IPS-20b (cell line): Measurements from ENCODE around the gene TMEM151A.

Experiments used
- H3K27ac ChIP-seq: one replicate; pipeline ENCODE4 v1.5.1; 2013; ENCODE audit warnings: low read length
- H3K27me3 ChIP-seq: 2 replicates; pipeline ENCODE4 v1.6.1; 2013; ENCODE audit warnings: mild to moderate bottlenecking, low read length, inconsistent platforms; ENCODE audit not compliant: insufficient read depth
- H3K36me3 ChIP-seq: 2 replicates; pipeline ENCODE4 v1.6.1; 2013; ENCODE audit warnings: low read depth, mild to moderate bottlenecking, inconsistent platforms, low read length, moderate library complexity; ENCODE audit not compliant: insufficient read depth
- H3K4me1 ChIP-seq: 2 replicates; pipeline ENCODE4 v1.6.1; 2013; ENCODE audit warnings: mild to moderate bottlenecking, control low read depth, inconsistent platforms, low read length, moderate library complexity; ENCODE audit not compliant: insufficient read depth
- H3K4me3 ChIP-seq: 2 replicates; pipeline ENCODE4 v1.5.1; 2013; ENCODE audit warnings: mild to moderate bottlenecking, low read length, inconsistent platforms
- H3K9ac ChIP-seq: 2 replicates; pipeline ENCODE4 v1.6.1; 2013; ENCODE audit warnings: low read depth, mild to moderate bottlenecking, inconsistent platforms, low read length, moderate library complexity
- H3K9me3 ChIP-seq: 2 replicates; pipeline ENCODE4 v1.6.1; 2013; ENCODE audit warnings: mild to moderate bottlenecking, low read depth, low read length, inconsistent platforms; ENCODE audit not compliant: insufficient read depth

Gene TMEM151A

DNA sequence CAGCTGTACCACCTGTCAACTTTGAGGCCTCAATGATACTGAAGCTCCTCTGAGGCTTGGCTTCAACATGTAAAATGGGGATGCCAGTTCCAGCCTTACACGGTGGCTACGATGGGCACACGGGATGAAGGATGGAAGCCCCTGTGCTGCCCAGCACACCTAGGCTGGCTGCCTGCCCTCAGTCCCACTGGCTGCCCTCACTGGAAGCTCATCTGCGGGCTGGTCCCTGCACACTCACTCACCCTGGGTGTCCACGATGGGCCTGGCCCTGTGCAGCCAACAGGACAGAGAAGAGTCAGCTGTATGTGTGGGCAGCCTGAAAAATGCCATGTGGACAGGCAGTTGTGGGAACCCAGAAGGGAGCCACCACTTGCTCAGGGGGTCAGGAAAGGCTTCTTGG, 5.0 kb upstream of the TMEM151A start:
- Histone ChIP-seq H3K4me1 (peaks cover 8% of the 10 kb centered on the region; the same call in 1 of the 2 replicates), H3K36me3 (peaks cover 4% of the 10 kb centered on the region; the same call in 1 of the 2 replicates), H3K4me3 (no peak overlapping the region), H3K27ac (no peak overlapping the region), H3K9me3 (no peaks in the 10 kb centered on the region), H3K27me3 (peaks cover 23% of the 10 kb centered on the region), H3K9ac (no peak overlapping the region)

DNA sequence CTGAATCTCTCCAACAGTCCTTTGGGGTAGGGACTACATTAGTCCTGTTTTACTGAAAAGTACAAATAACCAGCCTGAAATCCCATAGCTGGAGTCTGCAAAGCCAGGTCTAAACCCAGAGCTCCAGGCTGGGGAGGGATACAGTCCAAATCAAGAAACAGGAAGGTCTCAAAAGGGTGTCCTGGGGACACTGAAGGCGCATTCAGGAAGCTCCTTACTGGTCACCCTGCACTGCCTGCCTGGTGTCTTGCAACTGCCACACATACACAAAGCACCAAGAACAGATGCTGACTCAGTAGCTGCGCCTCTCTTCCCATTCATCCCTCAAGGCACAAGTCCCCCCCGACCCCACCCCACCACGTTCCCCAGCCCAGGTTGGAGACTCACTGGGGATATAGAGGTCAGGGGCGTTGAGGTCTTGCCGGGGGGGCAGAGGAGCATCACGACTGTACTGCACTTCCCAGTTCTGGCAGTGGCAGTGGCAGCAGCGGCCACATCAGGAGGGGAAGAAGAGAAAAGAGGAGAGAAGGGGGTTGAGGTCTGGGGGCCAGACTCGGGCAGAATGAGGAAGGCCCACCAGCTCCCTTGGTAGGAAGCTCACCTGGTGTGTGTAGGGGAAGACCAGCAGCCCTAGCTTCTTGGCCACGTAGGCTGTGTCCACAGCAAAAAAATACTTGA, 4.3 kb upstream of the TMEM151A start:
- no peak overlapping the region for H3K4me3 ChIP-seq

DNA sequence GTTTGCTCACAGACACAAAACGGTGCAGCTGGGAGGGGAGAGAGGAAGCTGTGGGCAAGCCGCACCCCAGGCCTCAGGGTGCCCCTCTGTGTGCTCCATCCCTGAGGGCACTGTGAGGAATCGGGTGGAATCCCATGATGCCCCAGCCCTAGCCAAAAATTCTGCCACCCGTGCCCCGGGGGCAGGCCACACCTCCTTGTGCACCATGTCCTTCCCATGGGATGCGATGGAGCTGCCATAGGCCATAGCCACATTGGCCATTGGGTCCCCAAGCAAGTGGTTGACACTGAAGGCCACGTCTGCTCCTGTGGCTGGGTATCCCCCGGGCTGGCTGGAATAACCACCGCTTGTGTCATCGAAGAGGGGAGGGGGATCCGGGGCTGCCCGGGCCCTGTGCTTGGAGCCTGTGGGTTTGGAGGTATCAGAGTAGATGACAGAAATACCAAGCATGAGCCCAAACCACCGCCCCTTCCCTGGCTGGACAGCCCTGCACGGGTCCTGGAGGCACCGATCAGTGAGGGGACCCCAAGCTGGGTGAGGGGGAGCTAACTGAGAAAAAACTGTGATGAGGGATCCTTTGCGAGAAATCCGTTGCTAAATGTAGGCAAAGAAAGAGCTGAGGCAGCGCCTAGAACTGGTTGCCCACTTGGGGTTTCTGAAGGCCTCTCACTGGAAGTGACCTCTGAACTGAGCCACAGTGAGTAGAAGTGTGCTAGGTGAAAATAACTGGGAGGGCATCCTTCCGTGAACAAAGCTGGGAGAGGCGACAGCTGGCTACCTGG, 3.6 kb upstream of the TMEM151A start:
- Histone ChIP-seq H3K9ac (peak overlapping the region; percentile 93), H3K27ac (no peak overlapping the region), H3K4me3 (peak overlapping the region; percentile 96), H3K9me3 (no peaks in the 10 kb centered on the region), H3K27me3 (peaks cover 35% of the 10 kb centered on the region), H3K4me1 (peaks cover 4% of the 10 kb centered on the region; the same call in 1 of the 2 replicates), H3K36me3 (peaks cover 4% of the 10 kb centered on the region; the same call in 1 of the 2 replicates)

More for the DNA sequence above, 4.3 kb upstream of the TMEM151A start:
- Histone ChIP-seq H3K9ac (no peak overlapping the region), H3K27me3 (peaks cover 27% of the 10 kb centered on the region), H3K9me3 (no peaks in the 10 kb centered on the region), H3K36me3 (peaks cover 4% of the 10 kb centered on the region; the same call in 1 of the 2 replicates), H3K4me1 (peaks cover 8% of the 10 kb centered on the region; the same call in 1 of the 2 replicates), H3K27ac (no peak overlapping the region)

DNA sequence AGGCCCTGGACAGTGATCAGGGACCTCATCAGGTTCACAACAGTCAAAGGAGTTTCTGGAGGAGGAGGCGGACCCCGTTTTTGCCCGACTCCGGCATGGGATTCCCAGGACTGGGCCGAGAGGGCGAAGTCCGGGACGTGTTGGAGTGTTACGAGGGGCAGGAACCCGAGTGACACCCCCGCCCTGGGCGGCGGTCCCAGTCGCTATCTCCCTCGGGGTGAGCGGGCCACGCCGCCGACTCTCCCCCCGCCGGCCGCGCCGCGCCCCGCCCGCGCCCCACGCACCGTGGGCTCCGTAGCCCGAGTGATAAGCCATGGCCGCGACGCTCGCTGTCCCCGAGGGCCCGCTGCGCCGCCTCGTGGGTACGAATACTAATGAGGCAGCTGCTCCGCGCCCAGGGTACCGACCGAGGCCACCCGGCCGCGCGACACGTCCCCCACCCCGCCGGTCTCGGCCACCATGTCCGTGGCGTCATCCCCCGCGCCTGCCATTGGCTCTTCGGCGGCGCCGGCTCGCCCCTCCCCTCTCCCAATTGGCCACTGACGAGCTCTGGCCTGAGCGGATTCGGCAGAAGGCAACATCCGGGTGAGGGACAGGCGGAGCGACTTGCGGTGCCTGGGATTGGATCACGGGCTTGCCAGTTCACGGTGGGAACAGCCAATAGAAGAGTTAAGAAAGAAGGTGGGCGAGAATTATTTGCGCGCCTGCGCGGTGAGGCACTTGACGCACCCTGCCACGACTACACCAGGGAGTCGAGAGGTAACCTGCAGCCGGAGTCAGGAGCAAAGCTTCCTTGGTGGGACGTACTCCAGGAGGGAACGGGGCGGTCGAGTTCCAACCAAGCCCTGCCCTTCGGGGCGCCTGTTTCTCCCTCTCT, 2.8 kb upstream of the TMEM151A start, which contains the start of gene YIF1A:
Gene YIF1A (minus strand): TSS at position 473 of the 877 bp plus-strand sequence. CDS start 158 bp downstream, at position 315.
- Histone ChIP-seq H3K9me3 (no peaks in the 10 kb centered on the region), H3K36me3 (peaks cover 4% of the 10 kb centered on the region; the same call in 1 of the 2 replicates), H3K4me3 (peak within 1 kb of the TSS; percentile 96), H3K27ac (peak within 1 kb of the TSS; percentile 36), H3K27me3 (peaks cover 43% of the 10 kb centered on the region), H3K4me1 (peaks cover 4% of the 10 kb centered on the region; the same call in 1 of the 2 replicates), H3K9ac (peak within 1 kb of the TSS; percentile 93)

DNA sequence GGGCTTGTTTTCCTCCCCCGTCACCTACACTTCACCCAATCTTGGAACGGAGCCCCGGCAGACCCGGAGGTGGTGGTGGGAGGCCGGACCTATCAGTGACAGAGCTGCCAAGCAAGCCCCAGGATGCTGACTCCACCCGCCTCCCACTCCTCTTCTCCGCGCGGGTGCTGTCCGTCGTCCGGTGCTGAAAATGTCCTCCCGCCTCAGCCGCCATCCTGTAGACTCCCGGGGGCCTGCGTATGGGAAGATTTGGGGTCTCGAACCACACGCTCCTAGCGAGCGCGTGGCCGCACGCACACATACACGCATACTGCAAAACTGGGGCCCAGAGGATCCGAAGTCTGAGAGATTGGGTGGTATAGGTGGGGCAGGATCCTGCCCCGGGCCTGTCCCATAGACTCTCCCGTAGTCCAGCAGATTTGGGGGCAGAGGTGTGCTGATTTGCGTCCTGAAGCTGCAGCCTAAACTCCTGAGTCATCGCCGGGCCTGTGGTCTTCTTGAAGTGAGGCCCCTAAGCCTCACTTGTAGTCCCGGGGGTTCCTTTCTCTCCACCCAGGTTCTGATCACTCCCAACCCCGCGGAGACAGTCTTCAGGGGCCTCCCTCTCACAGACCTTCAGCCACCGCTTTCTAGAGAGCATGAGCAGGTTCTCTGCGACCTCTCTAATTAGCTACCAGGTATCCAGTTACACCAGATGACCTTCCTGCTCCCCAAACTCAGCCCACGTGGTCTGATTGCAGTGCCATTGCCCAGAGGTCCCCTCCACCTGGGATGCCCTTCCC, 2.0 kb upstream of the TMEM151A start:
- Histone ChIP-seq H3K4me1 (peaks cover 4% of the 10 kb centered on the region; the same call in 1 of the 2 replicates), H3K9ac (peak overlapping the region; percentile 63; the same call in 1 of the 2 replicates), H3K9me3 (no peaks in the 10 kb centered on the region), H3K27me3 (peaks cover 45% of the 10 kb centered on the region), H3K4me3 (peak overlapping the region; percentile 96), H3K27ac (peak overlapping the region; percentile 36), H3K36me3 (no peaks in the 10 kb centered on the region)

DNA sequence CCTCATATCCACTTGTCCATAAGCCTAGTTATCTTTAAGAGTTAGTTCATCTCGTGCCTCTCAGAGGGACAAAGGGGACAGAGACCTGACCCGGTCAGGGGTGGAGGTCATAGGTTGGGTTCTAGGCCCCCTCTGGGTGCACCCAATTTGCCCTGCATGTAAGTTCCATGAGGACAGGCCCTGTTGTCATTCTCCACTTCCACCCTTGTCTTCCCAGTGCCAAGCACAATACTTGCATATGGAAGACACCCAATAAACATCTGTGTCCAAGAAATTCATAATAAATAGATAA, 1.4 kb upstream of the TMEM151A start:
- Histone ChIP-seq H3K27ac (no peak overlapping the region), H3K4me1 (peaks cover 4% of the 10 kb centered on the region; the same call in 1 of the 2 replicates), H3K36me3 (no peaks in the 10 kb centered on the region), H3K9ac (no peak overlapping the region), H3K27me3 (peaks cover 45% of the 10 kb centered on the region), H3K4me3 (no peak overlapping the region), H3K9me3 (no peaks in the 10 kb centered on the region)

DNA sequence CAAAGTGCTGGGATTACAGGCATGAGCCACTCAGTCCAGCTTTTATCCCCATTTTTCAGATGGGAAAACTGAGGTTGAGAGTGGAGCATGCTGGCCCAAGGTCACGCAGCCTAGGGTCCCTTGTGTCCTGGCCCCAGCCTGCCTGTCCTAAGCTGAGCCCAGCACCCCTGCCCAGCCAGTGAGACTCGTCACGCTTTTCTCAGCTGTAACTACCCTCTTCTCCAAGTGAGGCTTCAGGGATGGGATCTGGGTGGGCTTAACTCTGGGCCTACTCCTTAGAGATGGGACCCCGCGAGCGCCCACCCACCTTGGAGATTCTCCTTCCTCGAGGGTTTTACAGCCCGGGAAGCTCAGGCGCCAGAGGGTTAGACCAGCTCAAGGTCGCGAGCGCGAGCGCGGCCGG, 390 bp upstream of the TMEM151A start:
- H3K36me3 ChIP-seq: no peaks in the 10 kb centered on the region

DNA sequence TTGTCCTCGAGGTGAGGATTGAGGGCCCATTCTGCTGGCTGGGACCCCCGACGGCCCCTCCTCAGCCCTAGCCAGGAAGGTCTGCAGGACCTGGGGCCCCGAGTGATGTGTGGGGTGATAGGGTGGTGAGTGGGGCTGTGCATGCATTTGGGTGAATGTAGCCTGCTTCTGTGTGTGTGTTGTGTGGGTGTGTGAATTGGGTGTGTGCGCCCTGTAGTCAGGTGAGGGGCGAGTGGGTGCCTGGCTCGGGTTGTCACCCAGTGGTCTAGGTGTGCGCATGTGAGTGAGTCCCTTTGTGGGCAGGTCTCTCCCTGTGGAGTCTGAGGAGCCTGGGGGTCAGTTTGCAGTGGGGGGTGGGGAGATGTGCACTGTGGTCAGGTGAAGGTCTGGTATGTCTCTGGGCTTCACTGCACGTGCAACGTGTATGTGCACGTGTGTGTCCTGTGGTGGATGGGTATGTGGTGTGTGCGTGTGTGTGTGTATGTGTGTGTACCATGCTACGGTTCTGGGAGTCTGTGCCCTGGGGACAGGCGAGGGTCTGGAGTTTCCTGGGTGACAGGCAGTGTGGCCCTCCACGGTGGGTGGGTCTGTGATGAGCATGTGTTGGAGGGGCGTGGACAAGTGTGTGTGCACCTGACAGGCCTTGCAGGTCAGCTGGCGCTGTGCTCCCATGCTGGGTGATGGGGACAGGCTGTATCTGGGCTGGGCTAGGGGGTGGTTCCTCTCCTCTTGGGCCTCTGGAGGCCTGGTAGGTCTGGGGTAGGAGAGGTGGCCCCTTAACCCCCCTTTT, 1.0 kb downstream of the TMEM151A start:
- peaks cover 50% of the 10 kb centered on the region for H3K27me3 ChIP-seq
- H3K9ac ChIP-seq: no peak overlapping the region
- no peak overlapping the region; the same call in 1 of the 2 replicates for H3K4me3 ChIP-seq
- no peak overlapping the region for H3K27ac ChIP-seq
- H3K9me3 ChIP-seq: no peaks in the 10 kb centered on the region
- no peaks in the 10 kb centered on the region for H3K36me3 ChIP-seq
- H3K4me1 ChIP-seq: peaks cover 6% of the 10 kb centered on the region; the same call in 1 of the 2 replicates

More for the DNA sequence above, 390 bp upstream of the TMEM151A start:
- Histone ChIP-seq H3K9ac (no peak overlapping the region), H3K4me3 (peak overlapping the region; percentile 56), H3K9me3 (no peaks in the 10 kb centered on the region), H3K27me3 (peaks cover 45% of the 10 kb centered on the region), H3K4me1 (peaks cover 4% of the 10 kb centered on the region; the same call in 1 of the 2 replicates), H3K27ac (no peak overlapping the region)

DNA sequence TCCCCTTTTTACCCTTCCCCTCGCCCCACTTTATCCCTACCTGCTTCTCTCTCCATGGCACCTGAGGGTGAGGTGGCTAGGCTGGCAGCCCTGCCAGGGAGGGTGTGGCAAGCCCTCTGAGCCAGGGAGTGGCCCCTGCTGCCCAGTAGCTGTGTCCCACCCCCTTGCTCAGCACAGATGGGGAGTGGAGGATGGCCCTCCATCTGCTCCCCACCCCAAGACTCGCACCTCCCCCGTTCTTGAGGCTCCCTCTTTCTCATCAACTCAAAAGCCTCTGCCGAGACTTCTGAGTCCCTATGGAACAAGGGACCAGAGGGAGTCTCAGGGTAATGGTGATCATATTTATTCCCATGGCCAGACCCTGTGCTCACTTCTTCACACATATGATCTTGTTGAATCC, 1.7 kb downstream of the TMEM151A start:
- no peak overlapping the region for H3K27ac ChIP-seq
- no peak overlapping the region for H3K4me3 ChIP-seq
- peaks cover 6% of the 10 kb centered on the region; the same call in 1 of the 2 replicates for H3K4me1 ChIP-seq
- H3K27me3 ChIP-seq: peaks cover 50% of the 10 kb centered on the region
- H3K9ac ChIP-seq: no peak overlapping the region
- no peaks in the 10 kb centered on the region for H3K36me3 ChIP-seq
- no peaks in the 10 kb centered on the region for H3K9me3 ChIP-seq
